Mesenchymal stem cell (in vitro differentiated cells and primary cell): ENCODE results near the gene LIG1. TPM values are rescaled to one million over a fixed set of nuclear protein-coding genes. Genes with fewer than 3 reads are reported as not detected.
A peak's percentile ranks its signal among the peaks of the same experiment; 100 is the strongest.

Experiments
- DNase-seq: peaks from one replicate; pipeline ENCODE4 v3.0.0-alpha.2; 2013
- H2AFZ ChIP-seq: one replicate; pipeline ENCODE4 v1.6.1; 2013; ENCODE audit warnings: low read depth, mild to moderate bottlenecking, control low read depth, inconsistent platforms, low read length, moderate library complexity
- H2AK5ac ChIP-seq: 2 replicates; pipeline ENCODE4 v1.6.1; 2013; ENCODE audit warnings: low read length, moderate library complexity, mild to moderate bottlenecking, inconsistent platforms; ENCODE audit not compliant: severe bottlenecking
- H2BK120ac ChIP-seq: one replicate; pipeline ENCODE4 v1.6.1; 2013; ENCODE audit warnings: low read depth, mild to moderate bottlenecking, inconsistent platforms, low read length, moderate library complexity
- H2BK12ac ChIP-seq, 2 experiments: one replicate each; pipeline ENCODE4 v1.6.1; 2013; ENCODE audit warnings: inconsistent platforms in 2 of 2, low read length in 2 of 2, mild to moderate bottlenecking in 2 of 2, moderate library complexity in 2 of 2, control low read depth in 1 of 2
- H2BK15ac ChIP-seq: one replicate; pipeline ENCODE4 v1.6.1; 2013; ENCODE audit warnings: mild to moderate bottlenecking, low read depth, inconsistent platforms; ENCODE audit not compliant: poor library complexity, severe bottlenecking
- H2BK5ac ChIP-seq: 2 replicates; pipeline ENCODE4 v1.6.1; 2013; ENCODE audit warnings: low read depth, mild to moderate bottlenecking, low read length, control low read depth, inconsistent platforms; ENCODE audit not compliant: poor library complexity, severe bottlenecking
- H3K14ac ChIP-seq, 2 experiments: one replicate each; pipeline ENCODE4 v1.6.1; 2013; ENCODE audit warnings: inconsistent platforms in 2 of 2, low read length in 2 of 2, control low read depth in 1 of 2, mild to moderate bottlenecking in 1 of 2, moderate library complexity in 1 of 2
- H3K18ac ChIP-seq, 2 experiments: one replicate each; pipeline ENCODE4 v1.6.1; 2013; ENCODE audit warnings: inconsistent platforms in 2 of 2, low read length in 2 of 2, control low read depth in 1 of 2, low read depth in 1 of 2, mild to moderate bottlenecking in 1 of 2
- H3K23ac ChIP-seq, 2 experiments: one replicate each; pipeline ENCODE4 v1.6.1; 2013; ENCODE audit warnings: inconsistent platforms in 2 of 2, low read length in 2 of 2, mild to moderate bottlenecking in 2 of 2, moderate library complexity in 2 of 2, control low read depth in 1 of 2
- H3K27ac ChIP-seq: 2 replicates; pipeline ENCODE4 v1.5.1; 2013; ENCODE audit warnings: mild to moderate bottlenecking, moderate library complexity, low read length, control low read depth, inconsistent platforms; ENCODE audit not compliant: poor library complexity, severe bottlenecking
- H3K27me3 ChIP-seq, 2 experiments: 2 replicates each; pipeline versions ENCODE4 v1.6.1 to v1.7.0; 2013; ENCODE audit warnings: low read length in 2 of 2, mild to moderate bottlenecking in 2 of 2, moderate library complexity in 2 of 2, control low read depth in 1 of 2, inconsistent platforms in 1 of 2; ENCODE audit not compliant: control insufficient read depth in 1 of 2, insufficient read depth in 1 of 2
- H3K36me3 ChIP-seq, 2 experiments: 2 replicates each; pipeline versions ENCODE4 v1.6.1 to v1.7.0; 2013; ENCODE audit warnings: low read length in 2 of 2, control low read depth in 1 of 2, inconsistent platforms in 1 of 2, low read depth in 1 of 2, mild to moderate bottlenecking in 1 of 2; ENCODE audit not compliant: insufficient read depth in 2 of 2, control insufficient read depth in 1 of 2
- H3K4ac ChIP-seq, 2 experiments: one replicate each; pipeline ENCODE4 v1.6.1; 2013; ENCODE audit warnings: inconsistent platforms in 2 of 2, low read length in 2 of 2, mild to moderate bottlenecking in 2 of 2, moderate library complexity in 2 of 2, control low read depth in 1 of 2, low read depth in 1 of 2
- H3K4me1 ChIP-seq: 2 replicates; pipeline ENCODE4 v1.6.1; 2013; ENCODE audit warnings: low read depth, low read length, control low read depth; ENCODE audit not compliant: control insufficient read depth, insufficient read depth
- H3K4me2 ChIP-seq: 2 replicates; pipeline ENCODE4 v1.6.1; 2013; ENCODE audit warnings: low read length, mild to moderate bottlenecking, inconsistent platforms; ENCODE audit not compliant: poor library complexity, severe bottlenecking
- H3K4me3 ChIP-seq, 2 experiments: 2 replicates each; pipeline versions ENCODE4 v1.5.1 to v1.7.0; 2013; ENCODE audit warnings: low read length in 2 of 2, mild to moderate bottlenecking in 2 of 2, control low read depth in 1 of 2, low read depth in 1 of 2; ENCODE audit not compliant: insufficient read depth in 1 of 2
- H3K79me1 ChIP-seq: replicated peaks from 2 replicates; pipeline ENCODE4 v1.6.1; 2013; ENCODE audit warnings: mild to moderate bottlenecking, control low read depth, low read length, inconsistent platforms; ENCODE audit not compliant: poor library complexity, severe bottlenecking
- H3K9ac ChIP-seq: 2 replicates; pipeline ENCODE4 v1.7.0; 2013; ENCODE audit warnings: mild to moderate bottlenecking, low read length, moderate library complexity
- H3K9me3 ChIP-seq: 2 replicates; pipeline ENCODE4 v1.7.0; 2013; ENCODE audit warnings: mild to moderate bottlenecking, low read length; ENCODE audit not compliant: control insufficient read depth
- H4K8ac ChIP-seq: one replicate; pipeline ENCODE4 v1.6.1; 2013; ENCODE audit warnings: inconsistent platforms, mild to moderate bottlenecking, low read length, moderate library complexity
- H4K91ac ChIP-seq: one replicate; pipeline ENCODE4 v1.6.1; 2013; ENCODE audit warnings: mild to moderate bottlenecking, low read length, inconsistent platforms
- WGBS: methylation state at CpG from one replicate; pipeline ENCODE4 v1.1.7; 2013; ENCODE audit warnings: mixed read lengths; 5-methylcytosine and 5-hydroxymethylcytosine counted together
- polyA plus RNA-seq, 2 experiments: library from polyadenylated mRNA; stranded (reverse); fragments of 200-250 nt; gene quantifications; one replicate each; pipeline ENCODE4 v1.2.3, GENCODE V29; 2013

LIG1 gene
- polyA plus RNA-seq (2013, experiment 1 of 2) = 8.7 TPM
- polyA plus RNA-seq (2013, experiment 2 of 2) = 8.4 TPM

GRCh38 chr19:48169939-48170803 lies at the start of gene LIG1, which contains the start of gene ZSWIM9:
LIG1 (minus strand) TSS chr19:48170344; CDS start chr19:48165566, 4,778 bp downstream.
ZSWIM9 (plus strand) TSS chr19:48170680; CDS start chr19:48171803, 1,123 bp downstream.
- Histone ChIP-seq H3K23ac (peak within 1 kb of the TSS in 1 of 2 experiments; percentile 79), H2BK12ac (peak within 1 kb of the TSS in 1 of 2 experiments; percentile 21), H3K36me3 (peaks cover 25% of the 10 kb centered on the region in 2 experiments), H4K8ac (peak within 1 kb of the TSS; percentile 97), H2AK5ac (peak within 1 kb of the TSS; percentile 85), H3K27me3 (no peaks in the 10 kb centered on the region), H2BK5ac (peak within 1 kb of the TSS; percentile 78), H2BK15ac (peak within 1 kb of the TSS; percentile 93), H2BK120ac (no peak within 1 kb of the TSS), H4K91ac (peak within 1 kb of the TSS; percentile 92), H3K18ac (peak within 1 kb of the TSS; percentile 94 to 95), H3K79me1 (peaks cover 41% of the 10 kb centered on the region), H3K9me3 (no peaks in the 10 kb centered on the region), H2AFZ (peak within 1 kb of the TSS; percentile 90), H3K9ac (peak within 1 kb of the TSS; percentile 96), H3K4me1 (peaks cover 15% of the 10 kb centered on the region), H3K14ac (peak within 1 kb of the TSS in 1 of 2 experiments; percentile 93), H3K27ac (peak within 1 kb of the TSS; percentile 95), H3K4me2 (peak within 1 kb of the TSS; percentile 97), H3K4ac (peak within 1 kb of the TSS; percentile 89 to 91), H3K4me3 (peak within 1 kb of the TSS; percentile 96 to 100)
- WGBS = under 1% methylated on average over 81 of the region's 82 CpGs
- peak; percentile 97 for DNase-seq

GRCh38 chr19:48218997-48219396 lies 48.9 kb upstream of the LIG1 start:
- Histone ChIP-seq H4K91ac (no peak overlapping the region), H3K4ac (no peak overlapping the region), H2BK120ac (no peak overlapping the region), H4K8ac (no peak overlapping the region), H3K9ac (no peak overlapping the region), H3K27ac (peak overlapping the region; percentile 89), H3K18ac (no peak overlapping the region), H2AFZ (no peak overlapping the region), H3K36me3 (peaks cover 3 to 22% of the 10 kb centered on the region in 2 experiments), H3K9me3 (no peaks in the 10 kb centered on the region), H2BK15ac (no peak overlapping the region), H2BK12ac (no peak overlapping the region), H3K27me3 (no peaks in the 10 kb centered on the region), H2BK5ac (no peak overlapping the region), H2AK5ac (no peak overlapping the region), H3K4me3 (no peak overlapping the region), H3K4me2 (peak overlapping the region; percentile 52), H3K14ac (no peak overlapping the region), H3K23ac (no peak overlapping the region), H3K4me1 (peaks cover 14% of the 10 kb centered on the region), H3K79me1 (no peaks in the 10 kb centered on the region)
- WGBS = 44% methylated on average over 5 of the region's 6 CpGs
- peak; percentile 32 for DNase-seq

- Histone ChIP-seq H3K14ac (no peak overlapping the region), H3K36me3 (peaks cover 3 to 26% of the 10 kb centered on the region in 2 experiments), H3K79me1 (no peaks in the 10 kb centered on the region), H3K4me1 (peaks cover 14% of the 10 kb centered on the region), H4K8ac (no peak overlapping the region), H3K9ac (no peak overlapping the region), H3K27me3 (no peaks in the 10 kb centered on the region), H2BK12ac (no peak overlapping the region), H3K4me3 (no peak overlapping the region), H2BK120ac (no peak overlapping the region), H2AK5ac (no peak overlapping the region), H3K4ac (no peak overlapping the region), H3K18ac (no peak overlapping the region), H3K27ac (no peak overlapping the region), H2BK15ac (no peak overlapping the region), H2AFZ (no peak overlapping the region), H4K91ac (no peak overlapping the region), H3K23ac (no peak overlapping the region), H3K9me3 (no peaks in the 10 kb centered on the region), H2BK5ac (no peak overlapping the region), H3K4me2 (no peak overlapping the region)
- 53% methylated on average over 14 of the region's 14 CpGs for WGBS
- DNase-seq = peak; percentile 6
Measured at GRCh38 chr19:48216933-48217332, 46.8 kb upstream of the LIG1 start.

GRCh38 chr19:48213959-48214358 lies 43.8 kb upstream of the LIG1 start:
- 96% methylated on average over 5 of the region's 5 CpGs for WGBS
- no peak for DNase-seq
- H2AFZ ChIP-seq = no peak overlapping the region
- H3K79me1 ChIP-seq = no peaks in the 10 kb centered on the region
- H4K91ac ChIP-seq = no peak overlapping the region
- peaks cover 11% of the 10 kb centered on the region for H3K4me1 ChIP-seq
- no peak overlapping the region for H2BK120ac ChIP-seq
- no peak overlapping the region for H4K8ac ChIP-seq
- no peak overlapping the region for H3K23ac ChIP-seq
- no peak overlapping the region for H3K9ac ChIP-seq
- H3K4me3 ChIP-seq = no peak overlapping the region
- no peak overlapping the region for H3K14ac ChIP-seq
- H3K18ac ChIP-seq = no peak overlapping the region
- no peak overlapping the region for H2BK5ac ChIP-seq
- no peak overlapping the region for H2AK5ac ChIP-seq
- H3K36me3 ChIP-seq = peaks cover 7 to 28% of the 10 kb centered on the region in 2 experiments
- H2BK12ac ChIP-seq = no peak overlapping the region
- no peak overlapping the region for H3K4ac ChIP-seq
- H2BK15ac ChIP-seq = no peak overlapping the region
- H3K27me3 ChIP-seq = no peaks in the 10 kb centered on the region
- H3K27ac ChIP-seq = no peak overlapping the region
- no peaks in the 10 kb centered on the region for H3K9me3 ChIP-seq
- H3K4me2 ChIP-seq = peak overlapping the region; percentile 19
